ENCODE data around the gene SPATA1.
"Not testable (repeated sequence)": the region's sequence is repeated elsewhere in the genome, so short reads cannot be mapped to it uniquely, and the experiment has no call there.

SPATA1 gene, protein sequence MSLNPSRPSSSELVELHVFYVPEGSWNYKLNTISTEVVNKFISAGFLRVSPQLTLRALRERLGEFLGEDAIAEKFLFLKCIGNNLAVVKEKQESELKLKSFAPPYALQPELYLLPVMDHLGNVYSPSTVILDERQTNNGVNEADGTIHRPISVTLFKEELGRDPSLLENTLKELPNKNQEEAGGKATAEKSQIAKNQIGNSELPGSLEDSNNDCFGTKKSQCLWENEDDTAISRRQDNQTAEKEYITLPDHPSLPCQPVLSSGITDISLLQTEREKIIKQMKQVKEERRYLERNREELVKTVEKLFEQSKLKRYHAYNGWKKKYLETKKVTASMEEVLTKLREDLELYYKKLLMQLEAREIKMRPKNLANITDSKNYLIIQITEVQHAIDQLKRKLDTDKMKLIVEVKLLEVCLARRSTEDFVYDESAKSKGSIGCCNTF

DNA sequence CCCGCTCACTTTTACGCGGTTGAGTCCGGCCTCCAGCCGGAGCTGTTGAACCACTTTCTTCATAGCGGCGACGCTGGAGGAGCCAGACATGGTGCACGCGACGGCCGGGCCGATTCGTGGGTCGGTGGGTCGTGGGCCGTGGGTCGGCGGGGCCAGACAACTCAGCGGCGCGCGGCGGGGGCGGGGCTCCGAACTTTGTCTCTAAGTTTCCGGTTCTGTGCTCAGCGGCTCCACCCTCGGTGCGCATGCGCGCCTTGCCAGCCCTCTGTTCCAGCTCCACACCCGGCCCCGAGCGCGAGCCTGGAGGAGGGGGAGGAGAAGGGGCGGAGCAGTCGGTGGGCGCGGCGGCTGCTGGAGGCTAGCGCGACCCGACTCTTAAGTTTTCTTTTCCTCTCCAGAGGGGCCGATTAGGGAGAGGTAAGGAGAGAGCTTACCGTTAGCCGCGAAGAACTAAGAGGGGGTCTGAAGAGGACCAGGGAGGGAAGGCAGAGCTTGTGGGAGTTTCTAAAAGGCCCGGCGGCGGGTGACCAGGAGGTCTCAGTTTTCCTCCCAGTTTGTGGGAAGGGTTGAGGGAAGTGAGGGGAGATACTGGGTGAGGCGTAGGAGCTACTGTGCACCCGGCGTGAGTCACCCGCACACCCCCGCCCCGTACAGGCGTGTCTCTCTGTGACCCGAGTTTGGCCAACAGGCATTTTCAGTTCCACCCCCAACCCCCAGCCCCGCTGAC is at the start of gene SPATA1, which contains the start of gene GNG5:
TSS of gene SPATA1 (plus strand) at position 385 of the 727 bp plus-strand sequence. CDS start 9,974 bp downstream, outside the sequence.
TSS of gene GNG5 (minus strand) at position 580 of the 727 bp plus-strand sequence. CDS start at position 90, 490 bp downstream.
- peak; percentile 96 for DNase-seq (ENCODE audit: low spot score)

DNA sequence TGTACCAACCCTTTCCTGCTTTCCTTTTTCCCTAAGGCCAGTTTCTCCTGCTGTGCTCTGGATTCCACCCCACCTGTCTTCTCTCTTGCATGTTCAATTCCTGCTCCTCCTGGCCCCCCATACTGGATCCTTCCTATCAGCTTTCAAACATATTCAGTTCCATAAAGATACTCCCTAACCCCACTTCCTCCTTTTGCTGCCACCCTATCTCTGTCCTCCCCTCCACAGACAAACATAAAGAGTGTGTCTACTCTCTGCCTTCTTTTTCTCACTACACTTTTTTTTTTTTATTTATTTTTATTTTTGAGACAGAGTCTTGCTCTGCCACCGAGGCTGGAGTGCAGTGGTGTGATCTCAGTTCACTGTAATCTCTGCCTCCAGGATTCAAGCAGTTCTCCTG is 44.1 kb upstream of the SPATA1 start:
- no peak for DNase-seq (ENCODE audit: low spot score)

DNA sequence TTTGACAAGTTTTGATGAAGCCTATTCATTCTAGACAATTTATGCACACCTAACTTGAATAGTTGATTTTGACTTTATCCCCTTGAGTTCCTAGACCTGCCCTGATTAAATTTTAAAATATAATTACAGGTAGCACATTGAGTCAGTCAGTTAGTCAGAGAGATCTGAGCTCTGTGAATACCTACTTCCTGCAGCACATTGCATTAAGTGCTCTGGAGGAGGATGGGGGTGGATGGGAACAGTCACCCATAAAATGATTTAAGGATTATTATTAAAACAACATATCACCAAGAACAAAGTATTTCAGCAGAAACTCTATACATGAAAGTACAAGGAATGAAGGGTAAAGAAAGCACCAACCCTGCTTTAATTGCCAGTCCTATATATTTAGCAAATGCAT is 38.9 kb upstream of the SPATA1 start:
- no peak for DNase-seq (ENCODE audit: low spot score)

DNA sequence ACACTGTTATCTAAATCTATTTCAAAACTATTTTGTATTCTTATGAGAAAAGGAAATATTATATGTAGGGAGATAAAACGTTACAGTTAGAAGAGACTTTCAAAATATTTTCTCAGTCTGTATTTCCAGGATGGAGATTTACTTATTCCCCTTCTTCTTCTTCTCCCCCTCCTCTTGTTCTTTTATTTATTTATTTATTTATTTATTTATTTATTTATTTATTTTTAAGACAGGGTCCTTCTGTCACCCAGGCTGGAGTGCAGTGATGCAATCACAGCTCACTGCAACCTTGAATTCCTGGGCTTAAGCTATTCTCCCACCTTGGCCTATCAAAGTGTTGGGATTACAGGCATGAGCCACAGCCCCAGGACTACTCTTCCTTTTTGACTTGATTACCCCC is 30.0 kb upstream of the SPATA1 start:
- no peak for DNase-seq (ENCODE audit: low spot score)

DNA sequence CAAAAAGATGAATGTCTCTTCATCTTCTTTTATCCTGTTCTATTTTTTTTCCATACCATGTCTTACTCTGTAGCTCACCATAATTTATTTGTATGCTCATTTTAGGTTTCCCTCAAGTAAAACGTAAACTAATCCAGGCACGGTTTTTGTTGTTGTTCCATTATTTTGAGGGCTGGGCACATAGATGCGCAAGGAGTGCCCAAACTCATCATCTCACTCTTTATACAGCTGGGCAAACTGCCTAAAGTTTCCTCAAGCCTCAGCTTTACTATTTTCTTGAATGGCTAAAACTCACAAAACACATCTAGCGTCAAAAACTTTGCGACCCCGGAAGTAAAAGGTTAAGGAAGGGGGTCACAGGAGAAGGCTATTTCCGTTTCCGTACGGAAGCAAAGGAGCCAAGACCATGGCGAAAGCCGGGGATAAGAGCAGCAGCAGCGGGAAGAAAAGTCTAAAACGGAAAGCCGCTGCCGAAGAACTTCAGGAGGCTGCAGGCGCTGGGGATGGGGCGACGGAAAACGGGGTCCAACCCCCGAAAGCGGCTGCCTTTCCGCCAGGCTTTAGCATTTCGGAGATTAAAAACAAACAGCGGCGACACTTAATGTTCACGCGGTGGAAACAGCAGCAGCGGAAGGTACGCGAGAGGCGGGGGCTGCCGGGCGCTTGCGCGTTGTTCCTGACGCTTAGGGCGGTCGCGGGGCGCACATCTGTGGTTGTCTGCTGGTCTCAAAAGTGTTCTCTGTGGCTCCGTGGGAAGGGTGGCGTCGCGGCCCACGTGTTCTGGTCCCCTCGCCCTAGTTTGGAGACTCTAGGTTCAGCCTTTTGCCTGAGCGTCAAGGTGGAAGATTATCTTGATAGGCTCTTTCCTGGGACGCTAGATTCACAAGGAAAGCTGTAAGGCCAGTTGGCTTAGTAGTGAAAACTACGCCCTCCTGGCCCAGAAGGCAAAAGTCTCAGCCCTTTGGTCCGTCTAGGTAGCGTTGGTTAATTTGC is 27.0 kb upstream of the SPATA1 start, which contains the start of gene RPF1:
TSS of gene RPF1 (plus strand) at position 391 of the 993 bp plus-strand sequence. CDS start at position 407, 16 bp downstream.
- peak; percentile 83 for DNase-seq (ENCODE audit: low spot score)

DNA sequence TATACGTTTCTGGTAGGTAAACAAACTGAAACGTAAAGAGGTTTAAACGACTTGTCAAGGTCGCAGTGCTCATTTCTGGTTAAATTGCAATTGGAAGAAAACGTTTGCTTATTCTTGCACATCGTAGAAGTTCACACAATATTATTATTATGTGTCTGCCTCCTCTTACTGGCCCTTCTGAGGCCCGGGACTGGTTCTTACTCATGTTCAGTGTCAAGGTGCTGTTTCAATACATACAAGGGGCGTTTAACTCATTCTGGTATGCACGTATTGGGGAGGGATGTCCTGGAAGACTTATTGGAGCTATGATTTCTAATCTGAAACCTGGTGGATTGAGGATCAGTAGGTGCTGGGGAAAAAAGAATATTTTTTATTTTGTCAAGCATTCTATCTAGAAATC is 26.2 kb upstream of the SPATA1 start:
- DNase-seq (ENCODE audit: low spot score), result no peak

DNA sequence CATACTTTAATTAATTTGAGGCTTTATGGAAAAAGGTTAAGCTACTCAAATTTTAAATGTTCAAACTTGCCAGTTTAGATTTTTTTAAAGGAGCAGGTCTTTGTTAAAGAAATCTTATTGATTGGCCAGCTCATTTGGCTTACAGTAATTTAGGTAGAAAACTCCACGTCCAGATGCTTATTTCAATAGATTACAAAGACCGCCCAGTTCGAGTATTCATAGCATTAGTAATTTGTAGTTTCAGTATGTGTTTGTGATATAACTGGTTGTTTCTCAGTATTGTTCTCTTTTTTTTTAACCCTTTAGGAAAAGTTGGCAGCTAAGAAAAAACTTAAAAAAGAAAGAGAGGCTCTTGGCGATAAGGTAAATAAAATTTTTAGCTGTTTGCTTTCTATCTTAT is 25.5 kb upstream of the SPATA1 start:
- DNase-seq (ENCODE audit: low spot score), result no peak

DNA sequence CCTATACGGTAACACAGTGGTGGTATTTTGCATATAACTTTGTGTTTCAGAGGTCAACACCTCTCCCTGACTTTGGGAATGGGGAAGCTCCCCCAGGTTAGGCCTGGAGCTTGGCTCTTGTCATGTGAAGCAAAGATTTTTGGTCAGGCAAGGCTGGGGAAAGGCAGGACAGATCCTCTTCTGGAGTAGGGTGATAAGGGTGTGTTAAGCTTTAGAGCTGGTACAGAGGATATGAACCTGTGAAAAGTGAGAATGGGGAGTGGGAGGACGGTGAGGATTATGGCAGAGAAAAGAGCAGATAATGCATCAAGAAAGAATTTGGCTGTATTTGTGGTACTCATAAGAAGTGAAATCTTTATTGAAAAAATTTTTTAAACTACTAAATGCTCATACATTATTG is 24.9 kb upstream of the SPATA1 start:
- no peak for DNase-seq (ENCODE audit: low spot score)

DNA sequence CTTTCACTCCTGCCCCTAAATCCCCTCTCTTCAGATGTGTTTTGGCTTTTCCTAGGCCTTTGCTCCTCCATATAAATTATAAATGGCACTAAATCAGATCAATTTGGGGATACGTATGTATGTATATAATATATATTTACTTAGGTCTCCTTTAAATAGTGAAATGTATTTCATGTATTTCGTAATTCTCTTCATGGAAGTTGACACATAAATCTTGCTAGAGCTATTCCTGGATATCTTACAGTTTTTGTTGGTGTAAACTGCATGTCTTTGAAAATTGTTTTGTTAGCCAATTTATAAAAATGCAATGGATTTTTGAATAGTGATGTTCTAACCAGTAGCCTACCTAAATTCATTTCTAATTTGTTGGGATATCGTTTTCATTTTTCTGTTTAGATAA is 18.1 kb upstream of the SPATA1 start:
- DNase-seq (ENCODE audit: low spot score), result no peak

DNA sequence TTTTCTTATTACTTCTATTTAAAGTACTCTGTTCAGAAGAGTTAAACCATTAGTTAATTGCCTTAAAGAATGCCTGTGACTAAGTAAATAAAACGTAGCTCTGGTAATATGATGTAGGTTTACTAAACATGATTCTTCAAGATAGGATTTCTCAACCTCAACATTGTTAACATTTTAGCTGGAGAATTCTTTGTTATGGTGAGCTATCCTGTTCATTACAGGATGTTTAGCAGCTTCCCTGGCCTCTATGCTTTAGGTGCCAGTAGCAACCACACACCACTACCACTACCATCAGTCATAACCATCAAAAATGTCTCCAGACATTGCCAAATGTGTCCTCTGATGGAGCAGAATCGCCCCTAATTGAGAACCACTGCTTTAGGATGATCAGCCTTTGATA is 16.4 kb upstream of the SPATA1 start:
- DNase-seq (ENCODE audit: low spot score), result no peak

DNA sequence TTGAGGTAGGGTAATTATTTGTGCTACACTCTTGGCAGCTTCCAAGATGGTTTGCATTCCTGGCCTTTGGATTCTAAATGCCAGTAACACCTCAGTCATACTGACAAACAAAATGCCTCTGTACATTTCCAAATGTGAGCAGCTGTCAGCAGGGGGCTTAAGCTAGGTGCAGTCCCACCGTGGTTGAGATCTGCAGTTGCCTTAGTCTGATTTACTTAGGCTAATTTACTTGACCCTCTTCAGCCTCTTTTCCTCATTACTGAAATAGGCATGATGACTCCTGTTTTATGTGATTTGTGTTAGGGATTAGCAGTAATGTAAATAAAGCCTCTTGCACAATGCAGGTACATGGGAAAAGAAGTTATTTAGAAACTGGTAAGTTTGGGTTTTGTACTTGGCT is 13.5 kb upstream of the SPATA1 start:
- DNase-seq (ENCODE audit: low spot score), result no peak

DNA sequence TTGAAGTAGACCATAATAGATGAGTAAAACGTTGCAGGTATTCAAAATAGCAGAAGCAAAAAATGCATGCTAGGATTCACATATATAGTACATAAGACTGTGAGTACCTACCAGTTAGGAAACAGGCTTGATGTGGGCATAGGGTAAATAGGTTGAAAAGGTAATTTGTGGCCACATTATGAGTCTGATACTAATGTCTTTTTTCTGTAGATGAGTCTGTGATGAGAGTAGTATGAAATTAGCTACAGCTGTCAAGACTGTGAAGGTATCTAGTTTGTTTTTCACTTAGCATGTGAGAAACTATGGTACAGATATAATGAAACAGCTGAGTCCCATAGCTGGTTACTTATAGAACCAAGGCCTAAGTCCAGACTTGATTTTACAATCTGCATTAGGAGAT is 12.4 kb upstream of the SPATA1 start:
- no peak for DNase-seq (ENCODE audit: low spot score)

DNA sequence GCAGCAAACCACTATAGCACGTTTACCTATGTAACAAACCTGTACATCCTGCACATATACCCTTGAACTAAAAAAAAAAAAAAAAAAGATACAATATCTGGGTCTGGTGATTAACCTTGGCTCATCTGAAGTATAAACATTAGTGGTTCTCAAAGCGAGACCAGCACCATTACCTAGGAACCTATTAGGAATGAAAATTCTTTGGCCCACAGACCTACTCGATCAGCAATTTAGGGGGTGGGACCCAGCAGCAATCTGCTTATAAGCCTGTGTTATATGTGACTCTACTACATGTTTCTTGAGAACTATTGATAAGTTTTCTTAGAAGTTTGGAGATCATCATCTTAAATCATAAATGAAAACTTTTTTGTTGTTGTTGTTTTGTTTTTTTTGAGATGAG is 9.7 kb upstream of the SPATA1 start:
- no peak for DNase-seq (ENCODE audit: low spot score)

DNA sequence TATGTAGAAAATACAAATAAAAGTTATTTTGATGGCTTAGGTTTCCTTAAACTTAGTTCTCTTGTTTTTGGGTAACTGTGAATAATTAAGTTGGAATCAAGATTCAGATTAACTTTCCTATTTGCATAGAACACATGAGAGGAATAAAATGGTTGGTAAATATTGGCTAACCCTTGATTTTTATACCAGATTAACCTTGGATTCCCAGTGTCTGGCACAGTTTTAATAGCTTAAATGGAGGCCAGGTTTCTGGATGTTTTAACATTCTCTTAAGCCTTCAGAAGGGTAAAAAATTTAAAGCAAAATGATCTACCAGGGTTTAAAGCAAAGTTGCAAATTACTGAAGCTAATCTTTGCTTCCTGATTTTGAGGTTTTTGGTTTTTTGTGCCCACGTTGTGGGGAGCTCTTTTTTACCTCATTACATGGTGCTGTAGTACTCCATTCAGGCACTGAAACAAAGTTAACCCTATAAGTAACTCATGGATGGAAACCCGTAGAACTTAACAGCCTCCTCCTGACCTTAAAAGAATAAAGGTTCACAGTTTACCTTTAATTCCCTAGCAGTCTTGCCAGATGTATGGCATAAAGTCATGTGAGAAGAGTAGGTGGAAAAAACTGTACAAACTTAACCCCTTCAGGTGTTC is 8.4 kb upstream of the SPATA1 start:
- DNase-seq (ENCODE audit: low spot score), result no peak

DNA sequence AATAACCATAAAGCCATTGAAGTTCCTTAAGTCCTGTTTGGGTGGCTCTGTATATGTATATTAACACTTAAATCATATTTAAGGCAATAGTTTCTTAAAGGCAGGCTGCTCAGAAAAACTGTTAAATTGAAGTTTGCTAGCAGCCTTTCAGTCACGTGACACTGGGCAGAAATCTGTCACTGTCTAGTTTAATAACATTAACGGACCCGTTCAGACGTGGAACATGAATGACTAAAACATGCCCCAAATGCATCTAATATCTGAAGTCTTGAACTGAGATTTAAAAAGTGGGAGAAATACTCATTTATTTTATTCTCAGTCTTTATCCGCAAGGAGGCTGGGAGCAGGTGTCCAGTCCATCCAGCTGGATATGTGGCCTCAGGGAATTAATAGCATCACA is 3.3 kb upstream of the SPATA1 start:
- DNase-seq (ENCODE audit: low spot score), result no peak

DNA sequence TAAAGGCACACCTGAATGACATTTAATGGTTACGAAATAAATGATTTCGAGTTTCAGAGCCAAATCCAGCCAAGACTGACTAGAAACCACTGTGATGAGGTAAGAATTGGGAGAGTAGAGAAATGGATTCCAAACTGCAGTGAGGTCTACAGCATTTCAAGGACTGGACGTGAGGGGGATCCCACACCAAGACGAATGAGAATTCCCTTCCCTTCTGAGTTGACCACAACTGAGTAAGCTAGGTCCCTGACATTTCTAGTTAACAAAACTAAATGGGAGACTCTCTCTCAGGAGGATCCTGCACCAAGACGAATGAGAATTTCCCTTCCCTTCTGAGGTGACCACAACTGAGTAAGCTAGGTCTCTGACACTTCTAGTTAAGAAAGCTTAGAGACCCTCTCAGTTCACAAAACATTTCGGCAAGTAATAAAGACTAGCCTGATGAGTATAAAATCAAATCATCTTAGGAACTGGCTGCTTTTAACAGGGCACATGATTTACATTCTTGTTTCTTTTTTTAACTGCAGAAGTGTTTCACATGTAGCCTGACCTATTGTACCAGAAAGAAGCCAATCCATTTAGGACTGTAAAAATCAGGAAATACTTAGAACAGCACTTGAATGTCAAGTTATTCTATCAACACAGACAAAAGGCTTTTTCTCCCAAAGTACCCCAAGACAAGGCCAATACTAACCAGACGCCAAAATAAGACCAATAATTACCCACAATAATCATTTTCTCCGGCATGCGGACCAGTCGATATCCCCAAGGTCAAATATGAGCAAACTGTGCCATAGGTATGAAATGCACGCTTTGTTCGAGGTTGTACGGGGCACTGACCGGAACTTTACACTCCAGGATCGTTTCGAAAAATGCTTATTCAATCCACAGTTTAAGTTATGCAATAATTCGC is 1.4 kb upstream of the SPATA1 start:
- peak; percentile 15 for DNase-seq (ENCODE audit: low spot score)

DNA sequence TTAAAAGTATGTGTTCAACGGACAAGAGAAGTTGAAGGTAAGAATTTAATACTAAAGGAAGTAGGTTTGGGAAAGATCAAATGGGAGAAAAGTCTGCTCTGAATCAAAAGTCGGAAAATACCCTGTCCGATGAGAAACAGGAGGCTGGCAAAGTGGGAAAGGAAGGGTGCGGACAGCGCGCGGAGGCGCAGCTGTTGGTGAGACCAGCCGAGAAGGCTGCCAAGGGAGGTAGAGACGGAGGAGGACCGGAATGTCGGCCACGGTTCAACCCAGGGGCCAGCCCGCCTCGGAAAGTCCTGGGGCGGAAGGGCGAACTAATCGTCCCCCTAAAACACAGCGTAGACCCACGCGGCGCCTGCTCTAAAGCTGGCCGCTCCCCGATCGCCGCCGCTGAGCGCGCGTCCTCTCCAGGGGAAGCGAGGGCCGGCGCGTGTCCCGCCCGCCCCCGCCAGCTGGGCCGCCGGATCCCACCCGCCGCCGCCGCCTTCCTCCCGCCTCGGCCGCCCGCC is 639 bp upstream of the SPATA1 start:
- peak; percentile 46 for DNase-seq (ENCODE audit: low spot score)

DNA sequence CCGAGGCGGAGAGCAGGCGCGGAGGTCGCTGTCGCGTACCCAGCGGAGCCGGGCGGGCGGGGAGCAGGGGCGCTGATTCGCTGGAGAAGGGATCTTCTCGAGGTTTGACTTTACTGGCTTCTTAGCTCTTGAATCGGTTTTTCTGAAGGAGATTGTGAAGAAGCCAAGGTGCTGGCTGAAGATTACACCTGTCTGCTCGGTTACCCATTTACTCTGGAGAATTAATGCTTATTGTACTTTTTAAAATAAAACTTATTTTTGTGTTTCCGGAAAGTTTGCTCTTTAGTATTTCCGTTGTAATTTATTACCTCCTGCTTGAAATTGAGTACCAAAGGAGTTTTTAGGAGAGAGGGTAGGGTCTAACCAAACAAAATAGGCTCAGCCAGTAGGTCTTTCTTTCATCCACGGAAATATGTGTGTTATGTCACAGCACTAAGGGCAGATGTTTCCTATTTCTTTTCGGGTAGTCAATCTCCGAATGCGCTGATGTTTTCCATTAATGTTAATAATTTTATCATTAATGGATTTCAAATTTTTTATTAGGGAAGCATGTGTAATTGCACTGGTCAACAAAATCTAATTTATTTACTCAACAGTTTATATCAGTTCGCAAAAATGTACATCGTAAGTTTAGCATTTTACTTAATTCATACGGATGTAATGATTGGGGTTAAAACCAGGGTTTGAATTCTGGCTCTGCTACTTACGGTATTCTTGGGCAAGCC is 705 bp downstream of the SPATA1 start:
- peak; percentile 10 for DNase-seq (ENCODE audit: low spot score)

DNA sequence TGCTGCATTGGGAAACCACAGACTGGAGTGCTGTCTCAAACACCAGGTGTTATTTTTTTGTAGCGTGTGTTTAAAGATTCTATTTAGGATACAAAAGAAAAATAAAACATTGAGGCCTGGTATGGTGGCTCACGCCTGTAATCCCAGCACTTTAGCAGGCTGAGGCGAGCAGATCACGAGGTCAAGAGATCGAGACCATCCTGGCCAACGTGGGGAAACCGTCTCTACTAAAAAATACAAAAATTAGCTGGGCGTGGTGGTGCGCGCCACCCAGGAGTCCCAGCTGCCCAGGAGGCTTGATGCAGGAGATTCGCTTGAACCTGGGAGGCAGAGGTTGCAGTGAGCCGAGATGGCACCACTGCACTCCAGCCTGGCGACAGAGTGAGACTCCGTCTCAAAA is 1.7 kb downstream of the SPATA1 start:
- not testable (repeated sequence) for DNase-seq (ENCODE audit: low spot score)
